HEK293 (cell line): Measurements from ENCODE around the gene TIGD3.

Experiments
- CTCF ChIA-PET: fragments of 350-600 bp; formaldehyde crosslinking; extraction: SDS; loops from one replicate; lab custom pipeline; 2021; ENCODE audit warnings: antibody characterized with exemption; lab: Yijun Ruan, JAX
- POLR2A ChIA-PET: fragments of 300-600 bp; formaldehyde crosslinking; extraction: SDS; loops from one replicate; lab custom pipeline; 2020; ENCODE audit warnings: antibody characterized with exemption, inconsistent platforms; lab: Yijun Ruan, JAX
- H3K27ac ChIP-seq: fragments of 200-500 bp; sonication (Bioruptor generic); 2 replicates; pipeline ENCODE4 v1.5.1; 2014; ENCODE audit warnings: low read depth, low read length, control low read depth, inconsistent platforms; ENCODE audit errors: extremely low read depth
- H3K36me3 ChIP-seq, 2 experiments: fragments of 200-500 bp in 1 of 2; sonication (Bioruptor generic) in 1 of 2; 1 replicate in 1 of 2; 2 replicates in 1 of 2; pipeline ENCODE4 v1.5.1; 2014 to 2017; ENCODE audit warnings: inconsistent platforms in 2 of 2, low read length in 2 of 2; ENCODE audit not compliant: control insufficient read depth in 2 of 2, insufficient read depth in 1 of 2
- H3K4me1 ChIP-seq: fragments of 200-500 bp; sonication (Bioruptor generic); 2 replicates; pipeline ENCODE4 v1.5.1; 2014; ENCODE audit warnings: mild to moderate bottlenecking, low read length, inconsistent platforms; ENCODE audit not compliant: control insufficient read depth, insufficient read depth
- H3K4me3 ChIP-seq: 2 replicates; pipeline ENCODE4 v1.5.1; 2011; ENCODE audit warnings: low read depth, mild to moderate bottlenecking, control low read depth, low read length, moderate library complexity
- H3K9me3 ChIP-seq: fragments of 200-500 bp; sonication (Bioruptor generic); 2 replicates; pipeline ENCODE4 v1.5.1; 2014; ENCODE audit warnings: low read depth, low read length, inconsistent platforms; ENCODE audit not compliant: control insufficient read depth, insufficient read depth
- GLI2 ChIP-seq: fragments of 450-650 bp; formaldehyde crosslinking; IDR thresholded peaks from 2 replicates; pipeline ENCODE4; 2017; ENCODE audit warnings: missing biosample characterization, missing genetic modification characterization, low read depth, borderline replicate concordance
- GLI4 ChIP-seq: fragments of 450-650 bp; formaldehyde crosslinking; IDR thresholded peaks from 2 replicates; pipeline ENCODE4 v1.5.1; 2016; ENCODE audit warnings: missing biosample characterization, missing genetic modification characterization
- GLIS1 ChIP-seq: fragments of 450-650 bp; formaldehyde crosslinking; IDR thresholded peaks from 2 replicates; pipeline ENCODE4 v1.5.1; 2016; ENCODE audit warnings: missing biosample characterization, missing genetic modification characterization
- IKZF3 ChIP-seq: fragments of 450-650 bp; IDR thresholded peaks from 2 replicates; pipeline ENCODE4 v1.5.0; 2018; ENCODE audit warnings: missing biosample characterization, mild to moderate bottlenecking, missing genetic modification characterization, moderate library complexity
- PRDM1 ChIP-seq: fragments of 450-650 bp; formaldehyde crosslinking; IDR thresholded peaks from 2 replicates; pipeline ENCODE4; 2016; ENCODE audit warnings: missing biosample characterization, missing genetic modification characterization
- SALL2 ChIP-seq: fragments of 450-650 bp; formaldehyde crosslinking; IDR thresholded peaks from 2 replicates; pipeline ENCODE4 v1.5.0; 2017; ENCODE audit warnings: missing biosample characterization, mild to moderate bottlenecking, missing genetic modification characterization, borderline replicate concordance
- ZFP41 ChIP-seq: fragments of 450-650 bp; formaldehyde crosslinking; IDR thresholded peaks from 2 replicates; pipeline ENCODE4 v1.5.1; 2016; ENCODE audit warnings: missing biosample characterization, missing genetic modification characterization, borderline replicate concordance
- ZNF169 ChIP-seq: fragments of 450-650 bp; formaldehyde crosslinking; IDR thresholded peaks from 2 replicates; pipeline ENCODE4 v1.5.1; 2016; ENCODE audit warnings: missing biosample characterization, missing genetic modification characterization
- ZNF248 ChIP-seq: fragments of 450-650 bp; formaldehyde crosslinking; IDR thresholded peaks from 2 replicates; pipeline ENCODE4 v1.5.1; 2017; ENCODE audit warnings: missing biosample characterization, missing genetic modification characterization
- ZNF354C ChIP-seq: fragments of 450-650 bp; formaldehyde crosslinking; IDR thresholded peaks from 2 replicates; pipeline ENCODE4 v1.5.1; 2016; ENCODE audit warnings: missing biosample characterization, missing genetic modification characterization, low read depth, borderline replicate concordance
- ZNF48 ChIP-seq: fragments of 450-650 bp; formaldehyde crosslinking; IDR thresholded peaks from 2 replicates; pipeline ENCODE4 v1.5.1; 2016; ENCODE audit warnings: missing biosample characterization, missing genetic modification characterization
- ZNF555 ChIP-seq: fragments of 450-650 bp; formaldehyde crosslinking; conservative IDR thresholded peaks from 2 replicates; pipeline ENCODE4 v1.5.1; 2017; ENCODE audit warnings: missing biosample characterization, mild to moderate bottlenecking, missing genetic modification characterization, inconsistent platforms
- ZNF585B ChIP-seq: fragments of 450-650 bp; formaldehyde crosslinking; IDR thresholded peaks from 2 replicates; pipeline ENCODE4 v1.5.1; 2016; ENCODE audit warnings: missing biosample characterization, missing genetic modification characterization
- ZNF660 ChIP-seq: fragments of 450-650 bp; IDR thresholded peaks from 2 replicates; pipeline ENCODE4 v1.5.1; 2018; ENCODE audit warnings: missing biosample characterization, mild to moderate bottlenecking, missing genetic modification characterization
- ZNF791 ChIP-seq: fragments of 450-650 bp; formaldehyde crosslinking; IDR thresholded peaks from 2 replicates; pipeline ENCODE4 v1.5.1; 2016; ENCODE audit warnings: missing biosample characterization, missing genetic modification characterization
- TF ChIP-seq, protein P1 (sequence below): fragments of 450-650 bp; formaldehyde crosslinking; IDR thresholded peaks from 2 replicates; pipeline ENCODE4; 2016; ENCODE audit warnings: missing biosample characterization, missing genetic modification characterization
- TF ChIP-seq, protein P2 (sequence below): fragments of 450-650 bp; formaldehyde crosslinking; IDR thresholded peaks from 2 replicates; pipeline ENCODE4 v1.5.1; 2017; ENCODE audit warnings: missing biosample characterization, missing genetic modification characterization

The TIGD3 gene

DNA sequence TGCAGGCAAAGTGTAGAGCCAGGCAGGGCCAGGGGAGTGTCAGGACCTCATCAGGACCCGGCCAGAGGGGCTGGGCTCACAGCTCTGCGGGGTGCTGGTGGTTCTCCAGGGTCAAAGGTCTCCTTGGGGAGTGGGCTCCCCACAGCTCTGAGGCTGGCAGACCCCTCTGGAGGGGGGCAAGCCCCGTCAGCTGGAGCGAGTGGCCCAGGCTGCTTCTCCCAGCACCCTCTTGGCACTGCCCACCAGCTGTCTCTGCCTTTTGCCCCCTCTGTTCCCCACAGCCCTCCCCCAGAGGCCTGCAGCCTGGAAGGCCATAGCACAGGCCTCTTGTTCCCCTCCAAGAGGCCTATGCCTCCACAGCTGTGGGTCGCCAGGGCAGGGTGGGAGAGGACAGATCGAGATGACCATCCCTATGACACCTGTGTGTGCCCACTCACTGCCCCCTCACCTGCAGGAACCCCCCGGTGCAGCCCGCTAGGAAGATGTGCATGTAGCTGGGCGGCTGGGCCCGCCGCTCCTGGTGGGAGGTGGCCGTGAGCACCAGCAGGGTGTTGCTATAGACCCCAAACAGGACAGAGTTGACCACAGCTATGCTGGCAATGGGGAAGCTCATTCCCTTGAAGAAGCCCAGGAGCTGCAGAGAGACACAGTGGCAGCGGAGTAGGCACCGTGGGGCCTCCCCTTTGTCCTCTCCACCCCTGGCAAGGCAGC is 24.5 kb downstream of the TIGD3 start:
- peaks cover 6% of the 10 kb centered on the region; the same call in 1 of the 2 replicates for H3K4me1 ChIP-seq

DNA sequence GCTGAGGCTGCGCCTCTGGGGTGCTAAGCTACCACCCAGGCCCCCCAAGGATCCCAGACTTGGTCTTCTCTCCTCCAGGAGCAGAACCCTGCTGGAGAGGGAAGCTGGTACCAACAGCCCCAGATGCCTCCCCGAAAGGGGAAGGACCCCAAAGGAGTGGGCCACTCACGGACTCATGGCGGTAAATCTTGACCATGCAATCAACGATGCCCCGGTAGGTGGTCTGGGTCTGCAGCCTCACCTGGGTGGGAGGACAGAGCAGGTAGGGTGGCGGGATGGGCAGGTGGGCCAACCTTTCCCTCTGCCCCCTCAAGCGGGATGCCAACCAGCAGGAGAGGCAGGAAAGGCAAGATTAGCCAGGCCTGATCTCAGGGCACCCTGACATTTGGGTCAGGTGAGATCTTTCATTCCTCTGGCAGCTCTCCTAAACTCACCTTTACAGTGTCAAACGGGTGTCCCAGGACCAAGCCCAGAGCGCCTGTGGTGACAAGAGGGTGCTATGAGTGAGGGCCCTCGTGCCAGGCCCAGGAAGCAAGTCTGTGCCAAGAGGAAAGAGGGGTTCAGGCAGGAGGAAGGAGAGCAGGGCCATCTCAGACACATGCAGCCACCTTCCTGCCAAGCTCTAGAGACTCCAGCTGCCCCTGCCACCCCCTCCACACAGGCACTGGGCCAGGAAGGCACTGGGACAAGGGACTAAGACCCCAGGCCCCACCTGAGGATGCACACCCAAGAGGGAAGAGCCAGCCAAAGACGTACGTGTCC is 25.3 kb downstream of the TIGD3 start:
- Histone ChIP-seq H3K4me3 (no peak overlapping the region), H3K4me1 (peaks cover 6% of the 10 kb centered on the region; the same call in 1 of the 2 replicates), H3K9me3 (no peaks in the 10 kb centered on the region), H3K36me3 (no peaks in the 10 kb centered on the region), H3K27ac (no peak overlapping the region)
- ChIA-PET POLR2A (interaction anchor here (0.6 to 8.3 kb wide), 3 partner anchors 9 to 42 kb away, joined by 3 to 110 read pairs (median 4); partner anchors contain the start of gene NEAT1), CTCF (interaction anchor here (0.6 to 1.1 kb wide), 3 partner anchors 9 to 214 kb away, joined by 3 to 5 read pairs (median 3); no protein-coding TSS in a partner anchor)
- TF ChIP-seq ZNF248 (tag by site-specific recombination): no peak
- no peak for TF ChIP-seq IKZF3 (tag by site-specific recombination)
- no peak for TF ChIP-seq ZFP41 (tag by site-specific recombination)

More for the DNA sequence above, 24.5 kb downstream of the TIGD3 start:
- no peaks in the 10 kb centered on the region for H3K36me3 ChIP-seq
- ChIA-PET CTCF (interaction anchor here (0.6 to 1.1 kb wide), 2 partner anchors 8 to 214 kb away, joined by 3 to 5 read pairs; no protein-coding TSS in a partner anchor), POLR2A (interaction anchor here (0.6 to 8.3 kb wide), 6 partner anchors 8 to 121 kb away, joined by 3 to 110 read pairs (median 4); partner anchors contain the start of genes MALAT1 and NEAT1)
- H3K9me3 ChIP-seq: no peaks in the 10 kb centered on the region
- H3K27ac ChIP-seq: no peak overlapping the region
- no peak overlapping the region for H3K4me3 ChIP-seq
- no peak for TF ChIP-seq PRDM1
- no peak for TF ChIP-seq GLI4
- no peak for TF ChIP-seq ZNF48 (tag by site-specific recombination)
- TF ChIP-seq ZNF169 (tag by site-specific recombination): no peak
- TF ChIP-seq ZNF791: no peak
- TF ChIP-seq ZNF354C (tag by site-specific recombination): no peak
- TF ChIP-seq ZNF555 (tag by site-specific recombination): no peak
- no peak for TF ChIP-seq GLIS1 (tag by site-specific recombination)
- TF ChIP-seq GLI2 (tag by site-specific recombination): no peak
- TF ChIP-seq, protein P1, sequence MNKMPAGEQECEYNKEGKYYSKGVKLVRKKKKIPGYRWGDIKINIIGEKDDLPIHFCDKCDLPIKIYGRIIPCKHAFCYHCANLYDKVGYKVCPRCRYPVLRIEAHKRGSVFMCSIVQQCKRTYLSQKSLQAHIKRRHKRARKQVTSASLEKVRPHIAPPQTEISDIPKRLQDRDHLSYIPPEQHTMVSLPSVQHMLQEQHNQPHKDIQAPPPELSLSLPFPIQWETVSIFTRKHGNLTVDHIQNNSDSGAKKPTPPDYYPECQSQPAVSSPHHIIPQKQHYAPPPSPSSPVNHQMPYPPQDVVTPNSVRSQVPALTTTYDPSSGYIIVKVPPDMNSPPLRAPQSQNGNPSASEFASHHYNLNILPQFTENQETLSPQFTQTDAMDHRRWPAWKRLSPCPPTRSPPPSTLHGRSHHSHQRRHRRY (tag by site-specific recombination): no peak
- TF ChIP-seq ZNF585B (tag by site-specific recombination): no peak
- no peak for TF ChIP-seq SALL2
- TF ChIP-seq ZNF660 (tag by site-specific recombination): no peak
- TF ChIP-seq, protein P2, sequence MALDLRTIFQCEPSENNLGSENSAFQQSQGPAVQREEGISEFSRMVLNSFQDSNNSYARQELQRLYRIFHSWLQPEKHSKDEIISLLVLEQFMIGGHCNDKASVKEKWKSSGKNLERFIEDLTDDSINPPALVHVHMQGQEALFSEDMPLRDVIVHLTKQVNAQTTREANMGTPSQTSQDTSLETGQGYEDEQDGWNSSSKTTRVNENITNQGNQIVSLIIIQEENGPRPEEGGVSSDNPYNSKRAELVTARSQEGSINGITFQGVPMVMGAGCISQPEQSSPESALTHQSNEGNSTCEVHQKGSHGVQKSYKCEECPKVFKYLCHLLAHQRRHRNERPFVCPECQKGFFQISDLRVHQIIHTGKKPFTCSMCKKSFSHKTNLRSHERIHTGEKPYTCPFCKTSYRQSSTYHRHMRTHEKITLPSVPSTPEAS (tag by site-specific recombination): no peak
